CD4-positive, alpha-beta T cell treated with Interleukin-12 subunit alpha and Interleukin-12 subunit beta, for 1 hour (primary cell): Measurements from ENCODE around the gene MCFD2.
A peak's percentile ranks its signal among the peaks of the same experiment; 100 is the strongest.
"Not testable (repeated sequence)": the region's sequence is repeated elsewhere in the genome, so short reads cannot be mapped to it uniquely, and the experiment has no call there.

Experiments used
- DNase-seq: peaks from one replicate; pipeline ENCODE4 v3.0.0-alpha.2; 2020

Gene MCFD2

GRCh38 chr2:46900381-46900780 lies 15.2 kb downstream of the MCFD2 start:
- DNase-seq = no peak

DNA sequence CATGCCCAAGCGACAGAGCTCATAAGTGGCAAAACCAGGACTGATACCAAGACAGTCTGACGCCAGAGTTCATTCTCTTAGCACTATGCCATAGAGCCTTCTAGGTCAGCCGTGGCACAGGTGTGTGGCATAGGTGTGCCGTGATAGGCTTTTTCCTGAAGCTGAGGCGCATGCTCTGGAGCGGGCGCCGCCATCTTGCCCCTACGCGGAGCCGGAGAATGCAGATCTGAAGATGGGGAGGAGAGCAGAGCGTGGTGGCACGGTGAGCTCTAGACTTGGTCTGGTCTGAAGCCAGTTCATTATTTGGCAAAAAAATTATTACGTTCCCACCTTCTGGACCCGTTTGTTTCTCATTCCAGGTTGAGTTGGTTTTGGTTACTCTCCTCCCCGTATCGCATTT lies 16.6 kb downstream of the MCFD2 start:
- no peak for DNase-seq

GRCh38 chr2:46898024-46898423 lies 17.6 kb downstream of the MCFD2 start:
- DNase-seq = no peak

DNA sequence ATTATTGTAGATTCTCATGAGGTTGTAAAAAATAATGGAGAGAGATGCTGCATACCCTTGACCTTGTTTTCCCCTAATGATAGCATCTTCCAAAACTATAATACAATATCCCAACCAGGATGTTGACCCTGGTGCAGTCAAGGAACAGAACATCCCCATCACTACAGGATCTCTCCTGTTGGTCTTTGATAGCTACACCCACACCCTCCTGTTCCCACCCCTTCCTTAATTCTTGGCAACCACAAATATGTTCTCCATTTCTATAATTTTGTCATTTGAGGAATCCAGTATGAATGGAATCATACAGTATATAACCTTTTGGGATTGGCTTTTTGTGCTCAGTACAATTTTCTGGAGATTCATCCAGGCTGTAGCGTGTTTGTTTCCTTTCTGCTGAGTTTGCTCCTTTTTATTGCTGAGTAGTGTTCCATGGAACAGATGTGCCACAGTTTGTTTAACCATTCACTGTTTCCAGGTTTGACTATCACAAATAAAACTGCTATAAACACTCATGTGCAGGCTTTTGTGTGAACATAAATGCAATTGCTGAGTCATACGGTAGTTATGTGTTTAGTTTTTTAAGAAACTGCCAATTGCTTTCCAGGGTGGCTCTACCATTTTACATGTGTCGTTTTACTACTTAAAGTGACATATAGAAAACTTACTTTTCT lies 22.2 kb downstream of the MCFD2 start:
- DNase-seq = no peak

GRCh38 chr2:46891956-46892553 lies 23.6 kb downstream of the MCFD2 start:
- no peak for DNase-seq

DNA sequence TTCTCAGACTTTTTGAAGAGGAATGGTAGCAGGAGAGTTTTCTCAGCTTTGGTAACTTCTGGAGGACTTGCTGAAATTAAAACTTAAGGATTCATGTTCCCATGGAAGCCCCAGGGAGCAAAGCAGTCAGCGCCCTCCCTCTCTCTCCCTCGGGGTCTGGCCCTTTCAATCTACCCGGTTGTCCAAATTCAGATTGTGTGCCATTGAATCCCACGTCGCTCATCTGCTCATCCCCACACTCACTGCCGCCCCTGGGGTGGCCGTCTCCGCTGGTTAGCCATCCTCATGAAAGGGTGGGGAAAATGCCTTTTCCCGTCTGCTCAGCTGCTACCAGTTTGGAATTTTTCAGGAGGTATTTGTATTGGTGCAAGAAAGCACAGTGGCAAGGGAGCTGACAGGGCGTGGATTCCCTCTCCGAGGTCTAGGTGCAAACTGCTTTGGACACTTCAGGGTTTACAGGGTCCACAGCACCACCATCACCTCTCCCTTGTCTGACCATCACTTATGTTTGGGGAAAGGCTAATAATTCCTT lies 27.1 kb downstream of the MCFD2 start:
- no peak for DNase-seq

- no peak for DNase-seq
Observed at GRCh38 chr2:46887028-46887885, 28.3 kb downstream of the MCFD2 start.

DNA sequence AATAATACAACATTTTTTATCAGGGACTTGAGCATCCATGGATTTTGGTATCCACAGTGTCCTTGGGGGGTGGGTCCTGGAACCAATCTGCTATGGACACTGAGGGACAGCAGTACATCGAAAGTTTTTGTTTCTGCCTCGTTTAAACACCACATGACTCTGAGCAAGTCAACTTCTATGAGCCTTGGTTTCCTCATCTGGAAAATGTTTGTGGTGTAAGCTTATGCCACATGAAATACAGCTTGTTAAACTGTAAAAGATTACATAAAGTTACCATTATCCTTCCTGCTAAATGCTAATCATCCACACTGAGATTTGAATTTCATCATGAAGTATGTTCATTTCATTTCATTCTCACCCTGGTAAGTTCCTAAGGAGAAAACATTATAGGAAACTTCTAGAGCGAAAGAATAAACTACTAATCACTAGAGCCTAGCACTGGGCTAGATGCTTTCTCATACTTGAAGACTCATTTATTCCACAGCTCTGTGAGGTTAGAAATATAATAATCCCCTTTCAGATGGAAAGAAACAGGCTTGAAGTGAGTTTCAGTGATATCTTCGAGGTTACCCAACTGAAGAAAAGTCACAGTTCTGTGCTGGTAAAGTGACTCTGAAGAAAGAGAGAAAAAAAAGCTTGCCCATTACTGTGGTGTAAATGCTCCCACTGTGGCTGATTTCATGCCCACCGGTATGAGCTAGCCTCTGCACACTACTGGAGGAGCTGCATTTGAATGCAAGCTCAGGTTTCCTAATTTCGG lies 29.2 kb downstream of the MCFD2 start:
- DNase-seq = no peak

DNA sequence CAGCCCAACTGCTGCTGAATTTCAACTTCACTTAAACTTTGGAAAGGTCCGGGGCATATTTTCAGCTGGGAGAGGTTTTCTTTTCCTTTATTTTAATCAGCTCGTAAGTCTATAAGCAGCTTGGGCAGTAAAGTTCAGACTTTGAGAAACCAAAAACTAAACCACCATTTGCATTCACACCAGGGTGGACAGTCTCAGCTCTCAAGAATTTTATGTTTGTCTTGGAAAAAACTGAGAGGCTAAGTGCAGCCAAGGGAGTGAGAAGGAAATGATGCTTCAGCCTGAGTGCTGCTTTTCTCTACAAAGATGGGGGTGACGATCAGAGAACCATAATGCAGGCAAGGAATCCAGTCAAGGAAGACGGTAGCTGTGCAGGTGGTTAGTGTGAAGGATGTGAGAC lies 30.2 kb downstream of the MCFD2 start:
- DNase-seq = no peak

GRCh38 chr2:46879511-46879910 lies 36.1 kb downstream of the MCFD2 start:
- DNase-seq = no peak

GRCh38 chr2:46878886-46879285 lies 36.7 kb downstream of the MCFD2 start:
- no peak for DNase-seq

DNA sequence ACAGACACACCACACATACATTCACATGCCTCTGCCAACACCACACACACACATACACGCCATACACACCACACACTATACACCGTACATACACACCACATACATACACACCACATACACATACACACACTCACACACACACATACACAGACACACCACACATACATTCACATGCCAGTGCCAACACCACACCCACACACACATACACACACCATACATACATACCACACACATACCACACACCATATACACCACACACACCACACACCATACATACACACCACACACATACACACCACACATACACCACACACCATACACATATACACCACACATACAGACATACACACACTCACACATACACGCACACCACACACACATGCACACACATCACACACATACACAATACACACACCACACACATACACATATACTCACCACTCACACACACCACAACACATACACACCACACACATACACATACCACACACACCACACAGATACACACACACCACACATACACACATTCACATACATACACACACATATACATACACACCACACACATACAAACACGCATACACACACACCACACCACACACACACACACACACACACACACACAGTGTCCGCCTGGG lies 37.2 kb downstream of the MCFD2 start:
- DNase-seq = no peak

DNA sequence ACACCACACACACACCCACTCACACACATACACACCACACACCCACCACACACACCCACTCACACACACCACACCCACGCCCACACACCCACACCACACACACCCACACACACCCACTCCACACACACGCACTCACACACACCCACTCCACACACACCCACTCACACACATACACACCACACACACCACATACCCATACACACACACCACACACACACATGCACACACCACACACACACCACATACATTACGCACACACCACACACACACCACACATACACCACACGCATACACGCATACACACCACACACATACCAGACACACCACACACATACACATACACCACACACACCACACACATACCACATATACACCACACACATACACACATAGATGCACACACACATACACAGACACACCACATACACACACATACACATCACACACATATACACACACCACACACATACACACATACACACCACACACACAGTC lies 37.9 kb downstream of the MCFD2 start:
- DNase-seq = no peak

DNA sequence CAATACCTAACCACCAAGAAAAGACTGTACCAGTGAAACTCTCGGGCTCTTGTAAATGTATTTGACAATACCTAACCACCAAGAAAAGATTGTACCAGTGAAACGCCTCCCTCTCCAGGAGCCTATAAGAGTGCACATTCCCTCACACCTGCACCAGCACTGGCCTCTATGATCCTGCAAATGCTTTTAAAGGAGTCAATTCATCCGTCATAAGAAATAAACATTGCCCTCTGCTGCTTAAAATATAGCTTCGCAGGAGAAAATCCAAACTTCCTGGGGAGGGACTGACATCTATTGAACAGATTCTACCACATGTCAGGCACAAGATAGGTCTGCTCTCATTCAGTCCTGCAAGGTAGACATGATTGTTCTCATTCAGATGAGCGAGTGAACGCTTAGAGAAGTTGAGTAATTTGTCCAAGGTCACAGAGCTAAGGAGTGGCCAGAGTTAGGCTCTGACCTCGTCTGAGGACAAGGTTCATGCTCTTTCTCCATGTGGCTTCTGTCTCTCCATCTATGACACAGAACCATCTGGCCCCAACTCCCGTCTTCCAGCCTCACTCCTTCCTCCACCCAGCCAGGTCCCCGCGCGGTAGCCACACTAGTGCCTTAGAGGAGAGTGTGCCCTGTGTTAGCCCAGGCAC lies 38.7 kb downstream of the MCFD2 start:
- DNase-seq = peak; percentile 20

DNA sequence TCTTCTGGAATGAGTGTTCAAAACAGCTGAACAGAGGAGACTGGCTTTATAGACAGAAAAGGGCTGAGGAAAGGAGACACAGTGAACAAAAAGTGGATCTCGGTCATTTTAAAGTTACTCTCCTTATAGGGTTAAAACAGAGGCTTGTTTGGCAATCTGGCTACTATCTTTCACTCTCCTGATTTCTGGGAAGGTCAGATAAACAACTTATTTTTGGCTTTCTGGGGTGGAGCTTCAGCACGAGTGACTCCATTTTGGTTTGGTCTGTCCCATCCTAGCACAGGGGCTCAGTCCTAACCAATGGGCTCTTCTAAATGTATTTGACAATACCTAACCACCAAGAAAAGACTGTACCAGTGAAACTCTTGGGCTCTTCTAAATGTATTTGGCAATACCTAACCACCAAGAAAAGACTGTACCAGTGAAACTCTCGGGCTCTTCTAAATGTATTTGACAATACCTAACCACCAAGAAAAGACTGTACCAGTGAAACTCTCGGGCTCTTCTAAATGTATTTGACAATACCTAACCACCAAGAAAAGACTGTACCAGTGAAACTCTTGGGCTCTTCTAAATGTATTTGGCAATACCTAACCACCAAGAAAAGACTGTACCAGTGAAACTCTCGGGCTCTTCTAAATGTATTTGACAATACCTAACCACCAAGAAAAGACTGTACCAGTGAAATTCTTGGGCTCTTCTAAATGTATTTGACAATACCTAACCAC lies 39.5 kb downstream of the MCFD2 start:
- DNase-seq = not testable (repeated sequence)

DNA sequence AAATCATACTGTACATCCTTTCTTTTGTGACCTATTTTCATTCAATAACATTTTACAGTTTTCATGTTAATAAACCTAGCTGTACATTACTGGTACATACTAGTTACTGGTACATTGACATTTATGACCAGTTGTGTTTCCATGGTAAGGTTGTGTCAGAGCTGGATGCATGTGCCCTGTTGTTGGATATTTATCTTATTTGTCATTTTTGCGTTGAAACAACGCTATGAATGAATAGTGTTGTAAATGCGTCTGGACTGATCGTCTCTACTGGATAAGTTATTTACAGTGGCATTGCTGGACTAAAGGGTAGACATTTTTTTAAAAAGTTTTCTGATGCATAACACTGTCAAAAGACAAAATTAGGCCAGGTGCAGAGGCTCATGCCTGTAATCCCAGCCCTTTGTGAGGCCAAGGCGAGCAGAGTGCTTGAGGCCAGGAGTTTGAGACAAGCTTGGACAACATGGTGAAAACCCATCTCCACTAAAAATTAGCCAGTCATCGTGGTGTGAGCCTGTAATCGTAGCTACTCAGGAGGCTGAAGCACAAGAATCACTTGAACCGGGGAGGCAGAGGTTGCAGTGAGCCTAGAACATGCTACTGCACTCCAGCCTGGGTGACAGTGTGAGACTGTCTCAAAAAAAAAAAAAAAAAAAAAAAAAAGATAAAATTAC lies 40.2 kb downstream of the MCFD2 start:
- DNase-seq = no peak

- no peak for DNase-seq
Observed at GRCh38 chr2:46874236-46874929, 41.2 kb downstream of the MCFD2 start.

- DNase-seq = no peak
Observed at GRCh38 chr2:46873604-46874068, 42.0 kb downstream of the MCFD2 start.

GRCh38 chr2:46872902-46873603 lies 42.6 kb downstream of the MCFD2 start:
- no peak for DNase-seq
